Activated CD4-positive, alpha-beta memory T cell treated with anti-CD3 and anti-CD28 coated beads, Interleukin-2, amount 10 ng/mL, durations not matched to agents 7 days and 5 days (primary cell): ENCODE measurements around the gene VPS51. TPM values are rescaled to one million over a fixed set of nuclear protein-coding genes. Genes with fewer than 3 reads are reported as not detected.
"Not testable (repeated sequence)": the region's sequence is repeated elsewhere in the genome, so short reads cannot be mapped to it uniquely, and the experiment has no call there.

Source experiments
- CTCF ChIA-PET: fragments of 350-600 bp; sonication (Branson Sonifier 250); formaldehyde crosslinking; loops from one replicate; lab custom pipeline; 2021; ENCODE audit warnings: antibody characterized with exemption, inconsistent platforms; lab: Charles Lee
- POLR2A ChIA-PET: fragments of 350-600 bp; sonication (Branson Sonifier 250); formaldehyde crosslinking; loops from one replicate; lab custom pipeline; 2021; ENCODE audit warnings: antibody characterized with exemption; lab: Charles Lee
- DNase-seq: peaks from one replicate; pipeline ENCODE4 v3.0.0-alpha.2; 2020
- H3K27ac Mint-ChIP-seq: one replicate; pipeline ENCODE4 v1.8.0; 2021; ENCODE audit warnings: mild to moderate bottlenecking, mixed read lengths
- H3K27me3 Mint-ChIP-seq: one replicate; pipeline ENCODE4 v1.8.0; 2021; ENCODE audit warnings: mixed read lengths
- H3K36me3 Mint-ChIP-seq: one replicate; pipeline ENCODE4 v1.8.0; 2021; ENCODE audit warnings: low read depth, mixed read lengths
- H3K4me1 Mint-ChIP-seq: one replicate; pipeline ENCODE4 v1.8.0; 2021; ENCODE audit warnings: mixed read lengths
- H3K4me3 Mint-ChIP-seq: one replicate; pipeline ENCODE4 v1.8.0; 2021; ENCODE audit warnings: mild to moderate bottlenecking, mixed read lengths
- H3K9me3 Mint-ChIP-seq: one replicate; pipeline ENCODE4 v1.8.0; 2021; ENCODE audit warnings: mixed read lengths
- total RNA-seq, 2 experiments: library from RNA; stranded (reverse); gene quantifications; one replicate each; pipeline ENCODE4 v1.2.3, GENCODE V29; 2021

VPS51 gene
- total RNA-seq, 2 experiments from 2014 or later, result 117 to 123 TPM

GRCh38 chr11:65134240-65134951 is 38.4 kb downstream of the VPS51 start, which contains the start of gene SYVN1:
TSS of gene SYVN1 (minus strand) at chr11:65134519. CDS start at chr11:65133601, 918 bp downstream.
- H3K4me1 Mint-ChIP-seq, result peaks cover 35% of the 10 kb centered on the region
- H3K36me3 Mint-ChIP-seq, result peaks cover 34% of the 10 kb centered on the region
- H3K27me3 Mint-ChIP-seq, result no peaks in the 10 kb centered on the region
- H3K4me3 Mint-ChIP-seq, result peak within 1 kb of the TSS; percentile 98
- no peaks in the 10 kb centered on the region for H3K9me3 Mint-ChIP-seq
- peak; percentile 92 for DNase-seq
- ChIA-PET CTCF (interaction anchor here (0.7 to 3.3 kb wide), 18 partner anchors 9 to 337 kb away, joined by 3 to 25 read pairs (median 5); partner anchors contain the start of genes ARL2, CAPN1, CDC42EP2 and FAU), POLR2A (interaction anchor here (0.6 to 7.2 kb wide), 35 partner anchors 10 to 898 kb away, joined by 3 to 157 read pairs (median 5); partner anchors contain the start of genes ARL2, CAPN1, CDCA5 and DPF2)
- peak within 1 kb of the TSS; percentile 98 for H3K27ac Mint-ChIP-seq

GRCh38 chr11:65134952-65135632 is 39.1 kb downstream of the VPS51 start:
- no peaks in the 10 kb centered on the region for H3K9me3 Mint-ChIP-seq
- DNase-seq, result peak; percentile 90
- POLR2A ChIA-PET, result interaction anchor here (0.6 to 7.2 kb wide), 36 partner anchors 9 to 899 kb away, joined by 3 to 157 read pairs (median 4); partner anchors contain the start of genes ARL2, CAPN1, CDCA5 and FAU
- H3K27ac Mint-ChIP-seq, result peak overlapping the region; percentile 98
- CTCF ChIA-PET, result interaction anchor here (0.7 to 3.3 kb wide), 18 partner anchors 9 to 337 kb away, joined by 3 to 25 read pairs (median 5); partner anchors contain the start of genes ARL2, CAPN1, CDC42EP2 and FAU
- peak overlapping the region; percentile 98 for H3K4me3 Mint-ChIP-seq
- peaks cover 2% of the 10 kb centered on the region for H3K27me3 Mint-ChIP-seq
- H3K36me3 Mint-ChIP-seq, result peaks cover 29% of the 10 kb centered on the region
- peaks cover 35% of the 10 kb centered on the region for H3K4me1 Mint-ChIP-seq

GRCh38 chr11:65135633-65136145 is 39.7 kb downstream of the VPS51 start:
- CTCF ChIA-PET, result interaction anchor here (0.5 to 3.3 kb wide), 17 partner anchors 8 to 336 kb away, joined by 3 to 25 read pairs (median 5); partner anchors contain the start of genes ARL2, CAPN1, CDC42EP2 and FAU
- H3K27ac Mint-ChIP-seq, result peak overlapping the region; percentile 98

GRCh38 chr11:65136515-65137096 is 40.6 kb downstream of the VPS51 start:
- peak overlapping the region; percentile 58 for H3K27ac Mint-ChIP-seq
- peaks cover 10% of the 10 kb centered on the region for H3K27me3 Mint-ChIP-seq
- ChIA-PET POLR2A (interaction anchor here (0.8 to 7.2 kb wide), 8 partner anchors 9 to 126 kb away, joined by 3 to 157 read pairs (median 14); partner anchors contain the start of genes ARL2, CAPN1, FAU and MRPL49), CTCF (interaction anchor here (1.7 to 3.3 kb wide), 3 partner anchors 15 to 179 kb away, joined by 3 to 25 read pairs (median 12); partner anchors contain the start of genes CDC42EP2, FAU, MRPL49 and TM7SF2)
- H3K4me3 Mint-ChIP-seq, result peak overlapping the region; percentile 65
- peaks cover 17% of the 10 kb centered on the region for H3K36me3 Mint-ChIP-seq
- H3K9me3 Mint-ChIP-seq, result no peaks in the 10 kb centered on the region
- peaks cover 35% of the 10 kb centered on the region for H3K4me1 Mint-ChIP-seq
- no peak for DNase-seq

More at GRCh38 chr11:65135633-65136145, 39.7 kb downstream of the VPS51 start:
- DNase-seq, result no peak
- H3K36me3 Mint-ChIP-seq, result peaks cover 25% of the 10 kb centered on the region
- peaks cover 5% of the 10 kb centered on the region for H3K27me3 Mint-ChIP-seq
- POLR2A ChIA-PET, result interaction anchor here (0.6 to 7.2 kb wide), 31 partner anchors 8 to 900 kb away, joined by 3 to 157 read pairs (median 6); partner anchors contain the start of genes ARL2, CAPN1, CDCA5 and FAU
- H3K4me1 Mint-ChIP-seq, result peaks cover 35% of the 10 kb centered on the region
- no peaks in the 10 kb centered on the region for H3K9me3 Mint-ChIP-seq
- peak overlapping the region; percentile 98 for H3K4me3 Mint-ChIP-seq

GRCh38 chr11:65141896-65142494 is 46.0 kb downstream of the VPS51 start:
- Mint-ChIP-seq H3K4me1 (peaks cover 4% of the 10 kb centered on the region), H3K27me3 (peaks cover 18% of the 10 kb centered on the region), H3K4me3 (no peak overlapping the region), H3K9me3 (no peaks in the 10 kb centered on the region), H3K27ac (no peak overlapping the region), H3K36me3 (no peaks in the 10 kb centered on the region)
- CTCF ChIA-PET, result no interaction called here
- POLR2A ChIA-PET, result no interaction called here
- DNase-seq, result no peak

GRCh38 chr11:65147352-65148075 is 51.5 kb downstream of the VPS51 start:
- CTCF ChIA-PET, result interaction anchor here (1.1 kb wide), 1 partner anchor 182 kb away, joined by 4 read pairs; no protein-coding TSS in a partner anchor
- POLR2A ChIA-PET, result interaction anchor here (3.7 kb wide), 1 partner anchor 12 kb away, joined by 15 read pairs; the partner anchor contains the start of gene SYVN1

GRCh38 chr11:65148657-65149056 is 52.6 kb downstream of the VPS51 start:
- no peak for DNase-seq
- H3K27ac Mint-ChIP-seq, result no peak overlapping the region
- H3K27me3 Mint-ChIP-seq, result peaks cover 2% of the 10 kb centered on the region
- peaks cover 19% of the 10 kb centered on the region for H3K4me1 Mint-ChIP-seq
- CTCF ChIA-PET, result interaction anchor here (0.7 kb wide), 1 partner anchor 1240 kb away, joined by 3 read pairs; no protein-coding TSS in a partner anchor
- POLR2A ChIA-PET, result interaction anchor here (3.7 kb wide), 1 partner anchor 14 kb away, joined by 15 read pairs; the partner anchor contains the start of gene SYVN1
- no peaks in the 10 kb centered on the region for H3K9me3 Mint-ChIP-seq
- no peaks in the 10 kb centered on the region for H3K36me3 Mint-ChIP-seq
- no peak overlapping the region for H3K4me3 Mint-ChIP-seq

More at GRCh38 chr11:65147352-65148075, 51.5 kb downstream of the VPS51 start:
- no peaks in the 10 kb centered on the region for H3K9me3 Mint-ChIP-seq
- peaks cover 4% of the 10 kb centered on the region for H3K27me3 Mint-ChIP-seq
- no peak for DNase-seq
- no peak overlapping the region for H3K27ac Mint-ChIP-seq
- H3K4me1 Mint-ChIP-seq, result peaks cover 14% of the 10 kb centered on the region
- no peaks in the 10 kb centered on the region for H3K36me3 Mint-ChIP-seq
- no peak overlapping the region for H3K4me3 Mint-ChIP-seq

- CTCF ChIA-PET, DNase-seq, H3K27ac Mint-ChIP-seq, H3K9me3 Mint-ChIP-seq, H3K4me3 Mint-ChIP-seq, H3K36me3 Mint-ChIP-seq, H3K27me3 Mint-ChIP-seq: not testable (repeated sequence)
- POLR2A ChIA-PET, result interaction anchor here (3.7 kb wide), 1 partner anchor 15 kb away, joined by 15 read pairs; the partner anchor contains the start of gene SYVN1
- peaks cover 19% of the 10 kb centered on the region for H3K4me1 Mint-ChIP-seq
These were observed 54.1 kb downstream of the VPS51 start for GRCh38 chr11:65150131-65150508.

GRCh38 chr11:65150509-65151299 is 54.7 kb downstream of the VPS51 start:
- no peak overlapping the region for H3K27ac Mint-ChIP-seq
- no peaks in the 10 kb centered on the region for H3K9me3 Mint-ChIP-seq
- no peak overlapping the region for H3K4me3 Mint-ChIP-seq
- no peaks in the 10 kb centered on the region for H3K36me3 Mint-ChIP-seq
- no peaks in the 10 kb centered on the region for H3K27me3 Mint-ChIP-seq
- ChIA-PET POLR2A (interaction anchor here (3.7 kb wide), 1 partner anchor 16 kb away, joined by 15 read pairs; the partner anchor contains the start of gene SYVN1), CTCF (no interaction called here)
- DNase-seq, result no peak
- H3K4me1 Mint-ChIP-seq, result peaks cover 19% of the 10 kb centered on the region

GRCh38 chr11:65151331-65151899 is 55.4 kb downstream of the VPS51 start:
- Mint-ChIP-seq H3K4me3 (no peak overlapping the region), H3K27me3 (no peaks in the 10 kb centered on the region), H3K36me3 (no peaks in the 10 kb centered on the region), H3K4me1 (peaks cover 19% of the 10 kb centered on the region), H3K27ac (no peak overlapping the region), H3K9me3 (no peaks in the 10 kb centered on the region)
- ChIA-PET POLR2A (interaction anchor here (1.0 kb wide), 1 partner anchor 16 kb away, joined by 5 read pairs; no protein-coding TSS in a partner anchor), CTCF (no interaction called here)
- DNase-seq, result no peak
